Nephron progenitor cell (in vitro differentiated cells): ENCODE measurements around the gene PCDH15.

Source experiments
- DNase-seq: peaks from one replicate; pipeline ENCODE4 v3.0.0; 2021
- H3K27ac Mint-ChIP-seq: 2 replicates; pipeline ENCODE4 v1.8.0; 2021; ENCODE audit warnings: mild to moderate bottlenecking, moderate library complexity, mixed read lengths
- H3K27me3 Mint-ChIP-seq: 2 replicates; pipeline ENCODE4 v1.8.0; 2021; ENCODE audit warnings: mild to moderate bottlenecking, low read depth, mixed read lengths; ENCODE audit not compliant: poor library complexity
- H3K36me3 Mint-ChIP-seq: 2 replicates; pipeline ENCODE4 v1.8.0; 2021; ENCODE audit warnings: low read depth, mixed read lengths
- H3K4me1 Mint-ChIP-seq: 2 replicates; pipeline ENCODE4 v1.8.0; 2021; ENCODE audit warnings: mixed read lengths
- H3K4me3 Mint-ChIP-seq: 2 replicates; pipeline ENCODE4 v1.8.0; 2021; ENCODE audit warnings: mild to moderate bottlenecking, moderate library complexity, mixed read lengths
- H3K9me3 Mint-ChIP-seq: 2 replicates; pipeline ENCODE4 v1.8.0; 2021; ENCODE audit warnings: mild to moderate bottlenecking, moderate library complexity, mixed read lengths
- CTCF ChIP-seq: fragments of 200-600 bp; sonication (generic); IDR thresholded peaks from 2 replicates; pipeline ENCODE4 v1.5.0; 2021; ENCODE audit warnings: antibody characterized with exemption

The PCDH15 gene

GRCh38 chr10:53754596-53755250, 1046.3 kb downstream of the PCDH15 start:
- no peak overlapping the region for H3K27ac Mint-ChIP-seq
- H3K4me3 Mint-ChIP-seq, result peak overlapping the region; percentile 45

More at GRCh38 chr10:53754596-53755250, 1046.3 kb downstream of the PCDH15 start:
- peak; percentile 20 for DNase-seq
- no peaks in the 10 kb centered on the region for H3K9me3 Mint-ChIP-seq
- H3K36me3 Mint-ChIP-seq, result no peaks in the 10 kb centered on the region
- peaks cover 5% of the 10 kb centered on the region for H3K4me1 Mint-ChIP-seq
- no peaks in the 10 kb centered on the region for H3K27me3 Mint-ChIP-seq
- TF ChIP-seq CTCF, result no peak
